RPMI8226 (cell line): ENCODE measurements around the gene CYTH4.
"Not testable (repeated sequence)": the region's sequence is repeated elsewhere in the genome, so short reads cannot be mapped to it uniquely, and the experiment has no call there.

ENCODE experiments used
- DNase-seq: peaks from one replicate; pipeline ENCODE4 v3.0.0-alpha.2; 2015

The CYTH4 gene

GRCh38 chr22:37282385-37282677 is at the start of gene CYTH4:
Gene CYTH4 (plus strand): TSS chr22:37282508. CDS start chr22:37282570, 62 bp downstream.
- DNase-seq: peak; percentile 80

GRCh38 chr22:37233371-37233750 is 48.9 kb upstream of the CYTH4 start:
- not testable (repeated sequence) for DNase-seq

GRCh38 chr22:37233751-37234631 is 48.3 kb upstream of the CYTH4 start:
- DNase-seq: no peak

- DNase-seq: no peak
Measured at GRCh38 chr22:37234736-37235711, 47.3 kb upstream of the CYTH4 start.

GRCh38 chr22:37235897-37236607 is 46.3 kb upstream of the CYTH4 start:
- DNase-seq: no peak

GRCh38 chr22:37237371-37238268 is 44.7 kb upstream of the CYTH4 start:
- DNase-seq: no peak

GRCh38 chr22:37239336-37240239 is 42.7 kb upstream of the CYTH4 start:
- DNase-seq: no peak

GRCh38 chr22:37240240-37240940 is 41.9 kb upstream of the CYTH4 start:
- no peak for DNase-seq

GRCh38 chr22:37240941-37241320 is 41.4 kb upstream of the CYTH4 start:
- DNase-seq: no peak

GRCh38 chr22:37241351-37242142 is 40.8 kb upstream of the CYTH4 start:
- DNase-seq: no peak

GRCh38 chr22:37242395-37242918 is 39.9 kb upstream of the CYTH4 start:
- DNase-seq: peak; percentile 78

GRCh38 chr22:37243402-37244113 is 38.8 kb upstream of the CYTH4 start:
- no peak for DNase-seq

- DNase-seq: peak; percentile 96
Measured at GRCh38 chr22:37244114-37244921, 38.0 kb upstream of the CYTH4 start, which contains the start of gene RAC2. Gene RAC2 (minus strand): TSS chr22:37244269. CDS start chr22:37244148, 121 bp downstream.

GRCh38 chr22:37244922-37245722 is 37.2 kb upstream of the CYTH4 start:
- peak; percentile 76 for DNase-seq

GRCh38 chr22:37245740-37246139 is 36.6 kb upstream of the CYTH4 start:
- no peak for DNase-seq

- DNase-seq: no peak
Measured at GRCh38 chr22:37248251-37248650, 34.1 kb upstream of the CYTH4 start.

GRCh38 chr22:37249986-37250385 is 32.3 kb upstream of the CYTH4 start:
- no peak for DNase-seq
